OCI-LY1 (cell line): ENCODE results near the gene TMEM161B.

ENCODE experiments used
- CTCF ChIP-seq: fragments of 200-600 bp; sonication (generic), shearing (Covaris generic); IDR thresholded peaks from 2 replicates; pipeline ENCODE4 v1.5.1; 2017; ENCODE audit warnings: mild to moderate bottlenecking, antibody characterized with exemption, low read length, moderate library complexity, mixed read lengths
- EZH2 ChIP-seq: fragments of 200-600 bp; sonication (generic), shearing (Covaris generic); IDR thresholded peaks from 2 replicates; pipeline ENCODE4 v1.8.0; 2017; ENCODE audit warnings: borderline replicate concordance, mixed run types, mild to moderate bottlenecking, antibody characterized with exemption, low read length, moderate library complexity, mixed read lengths

GRCh38 chr5:88244686-88245085, 24.0 kb downstream of the TMEM161B start:
- TF ChIP-seq CTCF = no peak
- no peak for TF ChIP-seq EZH2
